HCT116 (cell line): ENCODE results near the gene TEDC2. TPM values are rescaled to one million over a fixed set of nuclear protein-coding genes. Genes with fewer than 3 reads are reported as not detected.
A peak's percentile ranks its signal among the peaks of the same experiment; 100 is the strongest.

Experiments used
- ATAC-seq: fragments of 200-7000 bp; cut with Tn5 transposase; 2 replicates; pipeline ENCODE4 v1.9.1; 2020; ENCODE audit warnings: mild to moderate bottlenecking, moderate library complexity
- BruUV-seq: library from RNA; stranded (reverse); fragments of 400-500 nt; replicated peaks from 2 replicates; lab custom pipeline; 2021; lab: Mats Ljungman, UMichigan
- CTCF ChIA-PET: fragments of 300-600 bp; sonication (Branson Sonifier 250); formaldehyde crosslinking; loops from one replicate; lab custom pipeline; 2021; ENCODE audit warnings: antibody characterized with exemption; lab: Charles Lee
- POLR2A ChIA-PET: fragments of 300-600, 350-600 bp; sonication (Branson Sonifier 250); formaldehyde crosslinking; loops from one replicate; lab custom pipeline; 2021; ENCODE audit warnings: antibody characterized with exemption; lab: Charles Lee
- RAD21 ChIA-PET, 2 experiments: fragments of 300-600 bp; sonication (Branson Sonifier 250); formaldehyde crosslinking; loops; one replicate each; lab custom pipeline; 2023; ENCODE audit warnings: low total read pairs in 2 of 2; ENCODE audit not compliant: uncharacterized antibody in 2 of 2, unreplicated experiment in 2 of 2, low non-redundant PET in 1 of 2; lab: Charles Lee
- DNase-seq: peaks from one replicate; pipeline ENCODE4 v3.0.0-alpha.2; 2010; ENCODE audit warnings: low read depth, low spot score
- H2AFZ ChIP-seq: fragments of 200-600 bp; shearing (Covaris generic), sonication (generic); 2 replicates; pipeline ENCODE4 v1.6.1; 2017; ENCODE audit warnings: low read depth, mixed run types, mixed read lengths, antibody characterized with exemption, low read length; ENCODE audit not compliant: poor library complexity, severe bottlenecking
- H3K27ac ChIP-seq: 2 replicates; pipeline ENCODE4 v1.5.1; 2012; ENCODE audit warnings: low read depth, low read length
- H3K27me3 ChIP-seq: fragments of 200-600 bp; sonication (generic); 2 replicates; pipeline ENCODE4 v1.6.1; 2016; ENCODE audit warnings: mixed run types, low read length, mixed read lengths; ENCODE audit not compliant: insufficient read depth
- H3K36me3 ChIP-seq, 2 experiments: fragments of 200-500 bp in 1 of 2; fragments of 200-600 bp in 1 of 2; sonication (Bioruptor generic) in 1 of 2; sonication (generic) in 1 of 2; 2 replicates each; pipeline versions ENCODE4 v1.5.1 to v1.6.1; 2014 to 2016; ENCODE audit warnings: low read length in 2 of 2, inconsistent platforms in 1 of 2, mixed read lengths in 1 of 2, mixed run types in 1 of 2; ENCODE audit not compliant: insufficient read depth in 2 of 2, control insufficient read depth in 1 of 2
- H3K4me1 ChIP-seq, 2 experiments: fragments of 200-600 bp in 1 of 2; sonication (generic) in 1 of 2; 2 replicates each; pipeline versions ENCODE4 v1.5.1 to v1.6.1; 2012 to 2017; ENCODE audit warnings: low read length in 2 of 2, inconsistent platforms in 1 of 2, mild to moderate bottlenecking in 1 of 2, mixed read lengths in 1 of 2, mixed run types in 1 of 2, moderate library complexity in 1 of 2; ENCODE audit not compliant: insufficient read depth in 2 of 2, control insufficient read depth in 1 of 2
- H3K4me2 ChIP-seq: fragments of 200-600 bp; sonication (generic); 2 replicates; pipeline ENCODE4 v1.6.1; 2017; ENCODE audit warnings: mixed run types, low read length, mixed read lengths
- H3K4me3 ChIP-seq, 2 experiments: fragments of 200-600 bp in 1 of 2; sonication (generic) in 1 of 2; replicated peaks in 1 of 2; 2 replicates each; pipeline ENCODE4 v1.5.1; 2011 to 2016; ENCODE audit warnings: low read length in 2 of 2, control low read depth in 1 of 2, low read depth in 1 of 2, mild to moderate bottlenecking in 1 of 2, mixed read lengths in 1 of 2, mixed run types in 1 of 2
- H3K79me2 ChIP-seq: fragments of 200-600 bp; sonication (generic); 2 replicates; pipeline ENCODE4 v1.6.1; 2017; ENCODE audit warnings: mild to moderate bottlenecking, mixed run types, low read length, moderate library complexity, mixed read lengths; ENCODE audit not compliant: insufficient read depth
- H3K9ac ChIP-seq: fragments of 200-600 bp; sonication (generic); 2 replicates; pipeline ENCODE4 v1.6.1; 2016; ENCODE audit warnings: low read length, mixed read lengths
- H3K9me2 ChIP-seq: fragments of 200-600 bp; sonication (generic), shearing (Covaris generic); 2 replicates; pipeline ENCODE4 v1.6.1; 2017; ENCODE audit warnings: mixed run types, mild to moderate bottlenecking, moderate library complexity; ENCODE audit not compliant: insufficient read depth
- H3K9me3 ChIP-seq, 2 experiments: fragments of 200-500 bp in 1 of 2; fragments of 200-600 bp in 1 of 2; sonication (Bioruptor generic) in 1 of 2; sonication (generic) in 1 of 2; 2 replicates each; pipeline ENCODE4 v1.6.1; 2014 to 2017; ENCODE audit warnings: low read length in 2 of 2, mixed read lengths in 2 of 2, inconsistent platforms in 1 of 2, low read depth in 1 of 2, mild to moderate bottlenecking in 1 of 2, mixed run types in 1 of 2, moderate library complexity in 1 of 2; ENCODE audit not compliant: control insufficient read depth in 1 of 2, insufficient read depth in 1 of 2
- H4K20me1 ChIP-seq: fragments of 200-600 bp; sonication (generic), shearing (Covaris generic); 2 replicates; pipeline ENCODE4 v1.6.1; 2017; ENCODE audit warnings: mixed run types, mild to moderate bottlenecking, moderate library complexity; ENCODE audit not compliant: insufficient read depth
- CBX3 ChIP-seq: IDR thresholded peaks from 2 replicates; pipeline ENCODE4 v1.6.1; 2012; ENCODE audit warnings: low read depth
- CTCF ChIP-seq, 3 experiments: fragments of 200-600 bp in 1 of 3; sonication (generic) in 1 of 3; IDR thresholded peaks in 2 of 3; conservative IDR thresholded peaks in 1 of 3; 2 replicates each; pipeline ENCODE4 v1.5.1; 2012 to 2017; ENCODE audit warnings: low read depth in 2 of 3, low read length in 2 of 3, antibody characterized with exemption in 1 of 3, borderline replicate concordance in 1 of 3, control low read depth in 1 of 3, mild to moderate bottlenecking in 1 of 3, mixed read lengths in 1 of 3, mixed run types in 1 of 3, moderate library complexity in 1 of 3; ENCODE audit not compliant: insufficient read depth in 1 of 3
- EGR1 ChIP-seq: IDR thresholded peaks from 2 replicates; pipeline ENCODE4 v1.6.1; 2012; ENCODE audit warnings: low read depth
- EZH2phosphoT487 ChIP-seq: fragments of 200-600 bp; IDR thresholded peaks from 2 replicates; pipeline ENCODE4 v1.6.1; 2018; ENCODE audit warnings: antibody characterized with exemption, borderline replicate concordance
- FOSL1 ChIP-seq: IDR thresholded peaks from 2 replicates; pipeline ENCODE4 v1.6.1; 2012; ENCODE audit warnings: low read depth
- MAX ChIP-seq: IDR thresholded peaks from 2 replicates; pipeline ENCODE4 v1.6.1; 2012
- POLR2A ChIP-seq: IDR thresholded peaks from 2 replicates; pipeline ENCODE4 v1.7.0; 2011; ENCODE audit warnings: borderline replicate concordance; ENCODE audit not compliant: insufficient read depth, insufficient read length; ENCODE audit errors: extremely low read depth
- POLR2AphosphoS5 ChIP-seq: IDR thresholded peaks from 2 replicates; pipeline ENCODE4 v1.6.1; 2011; ENCODE audit warnings: mild to moderate bottlenecking, low read depth, low read length, moderate library complexity
- SP1 ChIP-seq: IDR thresholded peaks from 2 replicates; pipeline ENCODE4 v1.6.1; 2012; ENCODE audit warnings: low read depth
- YY1 ChIP-seq: IDR thresholded peaks from 2 replicates; pipeline ENCODE4 v1.6.1; 2011; ENCODE audit warnings: low read length, low read depth, moderate library complexity, mild to moderate bottlenecking; ENCODE audit not compliant: insufficient replicate concordance; ENCODE audit errors: extremely low read depth
- ZFX ChIP-seq: fragments of 450-650 bp; IDR thresholded peaks from 2 replicates; pipeline ENCODE4 v1.6.1; 2017
- intact Hi-C: fragments of 100-400 bp; cut with micrococcal nuclease; formaldehyde crosslinking; loops from 2 replicates; pipeline ENCODE4 v1.10.0; 2022
- total RNA-seq: library from RNA; stranded (reverse); gene quantifications from one replicate; pipeline ENCODE4 v1.2.1, GENCODE V29; 2021; ENCODE audit not compliant: unreplicated experiment

TEDC2 gene
- total RNA-seq, 1 experiment from 2014 or later: 26.5 TPM

- ChIA-PET RAD21 (interaction anchor here in 1 of 2 experiments (0.5 kb wide), 1 partner anchor 9 kb away, joined by 5 read pairs; no protein-coding TSS in a partner anchor), CTCF (interaction anchor here (1.3 kb wide), 1 partner anchor 264 kb away, joined by 4 read pairs; no protein-coding TSS in a partner anchor), POLR2A (interaction anchor here (0.6 to 2.0 kb wide), 6 partner anchors 10 to 453 kb away, joined by 3 to 9 read pairs (median 4); partner anchors contain the start of genes FLYWCH1, TBC1D24 and TRAF7)
- Histone ChIP-seq H2AFZ (no peak overlapping the region), H3K9ac (peak overlapping the region; percentile 70), H3K4me1 (peaks cover 6 to 34% of the 10 kb centered on the region in 2 experiments; a peak in 3 of 4 replicates), H3K36me3 (peaks cover 12 to 28% of the 10 kb centered on the region in 2 experiments; a peak in 3 of 4 replicates), H3K4me2 (peak overlapping the region; percentile 95), H3K9me2 (no peaks in the 10 kb centered on the region), H4K20me1 (no peaks in the 10 kb centered on the region), H3K79me2 (peaks cover 7% of the 10 kb centered on the region; the same call in 1 of the 2 replicates), H3K9me3 (no peaks in the 10 kb centered on the region), H3K27ac (peak overlapping the region; percentile 66), H3K4me3 (peak overlapping the region; percentile 64 to 75), H3K27me3 (no peaks in the 10 kb centered on the region)
- BruUV-seq: no TSS peak
- DNase-seq (no peak), ATAC-seq (peak; percentile 8)
- TF ChIP-seq POLR2AphosphoS5: peak; percentile 39; the same call in 1 of the 2 replicates
- TF ChIP-seq SP1: 0 out of 2 replicates have a peak, but pooled peaks have one; percentile 24
- no peak for TF ChIP-seq FOSL1
- TF ChIP-seq POLR2A: peak; percentile 24
- intact Hi-C loops: no loop called here
These were observed 842 bp upstream of the TEDC2 start for GRCh38 chr16:2458887-2459646.

GRCh38 chr16:2460391-2460713 lies 443 bp downstream of the TEDC2 start:
- DNase-seq: no peak
- no peaks in the 10 kb centered on the region for H4K20me1 ChIP-seq
- peaks cover 7% of the 10 kb centered on the region; the same call in 1 of the 2 replicates for H3K79me2 ChIP-seq
- ChIA-PET RAD21 (no interaction called here), CTCF (interaction anchor here (0.7 to 1.3 kb wide), 2 partner anchors 14 to 265 kb away, joined by 4 read pairs; partner anchors contain the start of gene TBC1D24), POLR2A (interaction anchor here (1.3 to 2.0 kb wide), 2 partner anchors 9 to 14 kb away, joined by 8 to 9 read pairs; partner anchors contain the start of gene TBC1D24)
- H3K4me3 ChIP-seq: peak overlapping the region; percentile 64 to 75
- no peaks in the 10 kb centered on the region for H3K9me3 ChIP-seq
- no peak overlapping the region for H2AFZ ChIP-seq
- TF ChIP-seq EZH2phosphoT487: no peak
- no peak for TF ChIP-seq MAX
- TF ChIP-seq YY1: no peak
- no peak for TF ChIP-seq ZFX
- TF ChIP-seq CBX3: no peak
- no peak for TF ChIP-seq CTCF (IDR thresholded peaks at IDR 0.05 in 2 of 3, conservative IDR thresholded peaks at IDR 0.05 in 1 of 3; ENCODE audit: borderline replicate concordance in 1 of 3, insufficient read depth in 1 of 3, low read depth in 2 of 3, low read length in 2 of 3)
- TF ChIP-seq SP1: no peak
- no peak for TF ChIP-seq EGR1
- no TSS peak for BruUV-seq
- H3K9ac ChIP-seq: peak overlapping the region; percentile 70
- peak overlapping the region; percentile 66 for H3K27ac ChIP-seq
- ATAC-seq: no peak
- no peaks in the 10 kb centered on the region for H3K9me2 ChIP-seq
- peaks cover 9 to 18% of the 10 kb centered on the region in 2 experiments; a peak in 3 of 4 replicates for H3K36me3 ChIP-seq
- H3K4me1 ChIP-seq: peaks cover 6 to 34% of the 10 kb centered on the region in 2 experiments; a peak in 3 of 4 replicates
- H3K27me3 ChIP-seq: no peaks in the 10 kb centered on the region
- peak overlapping the region; percentile 95 for H3K4me2 ChIP-seq
- intact Hi-C loops: loop anchor here (5.0 kb wide), 1 partner anchor 33 kb away; the partner anchor contains the start of gene CCNF
